Measurements from ENCODE around the gene LGALS4.

DNA sequence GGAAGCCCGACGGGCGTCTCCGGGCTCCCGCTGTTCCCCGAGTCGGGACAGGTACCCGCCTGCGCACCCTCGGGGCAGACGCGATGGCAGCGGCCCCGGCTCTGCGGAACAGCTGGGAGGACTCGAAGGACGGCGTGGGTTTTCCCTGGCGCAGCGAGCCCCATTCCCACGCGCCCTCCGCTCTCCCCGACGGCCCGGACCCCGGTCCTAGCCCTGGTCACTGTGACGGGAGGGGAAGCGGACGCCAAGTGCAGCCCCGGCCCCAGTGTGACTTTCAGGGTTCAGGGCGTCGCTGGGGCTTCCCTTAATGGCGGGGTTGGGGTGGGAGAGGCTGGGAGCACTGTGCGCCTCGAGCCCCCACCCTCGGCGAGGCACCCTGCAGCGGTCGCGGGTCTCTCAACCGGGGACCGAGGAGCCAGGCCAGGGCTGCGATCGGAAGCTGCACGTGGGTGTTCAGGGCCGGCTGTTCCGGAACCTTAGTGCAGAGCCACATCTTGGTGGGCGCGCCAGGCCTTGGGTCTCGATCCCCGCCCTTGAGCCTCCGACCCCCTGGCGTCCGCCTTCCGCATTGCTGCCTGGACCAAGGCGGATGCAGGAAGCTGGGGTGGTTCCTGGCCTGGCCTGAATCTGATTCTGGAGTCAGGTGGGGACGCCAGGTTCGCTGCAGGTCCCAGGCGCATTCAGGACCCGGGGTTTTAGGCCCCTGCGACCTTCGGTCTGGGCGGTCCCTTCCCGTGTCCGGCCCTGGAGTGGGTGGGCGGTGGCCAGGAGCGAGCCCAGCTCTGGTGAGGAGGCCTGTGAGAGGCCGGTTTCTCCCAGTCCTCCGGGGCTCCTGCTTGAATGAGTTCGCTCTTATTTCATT lies 20.3 kb downstream of the LGALS4 start:
- TF ChIP-seq, protein P1, sequence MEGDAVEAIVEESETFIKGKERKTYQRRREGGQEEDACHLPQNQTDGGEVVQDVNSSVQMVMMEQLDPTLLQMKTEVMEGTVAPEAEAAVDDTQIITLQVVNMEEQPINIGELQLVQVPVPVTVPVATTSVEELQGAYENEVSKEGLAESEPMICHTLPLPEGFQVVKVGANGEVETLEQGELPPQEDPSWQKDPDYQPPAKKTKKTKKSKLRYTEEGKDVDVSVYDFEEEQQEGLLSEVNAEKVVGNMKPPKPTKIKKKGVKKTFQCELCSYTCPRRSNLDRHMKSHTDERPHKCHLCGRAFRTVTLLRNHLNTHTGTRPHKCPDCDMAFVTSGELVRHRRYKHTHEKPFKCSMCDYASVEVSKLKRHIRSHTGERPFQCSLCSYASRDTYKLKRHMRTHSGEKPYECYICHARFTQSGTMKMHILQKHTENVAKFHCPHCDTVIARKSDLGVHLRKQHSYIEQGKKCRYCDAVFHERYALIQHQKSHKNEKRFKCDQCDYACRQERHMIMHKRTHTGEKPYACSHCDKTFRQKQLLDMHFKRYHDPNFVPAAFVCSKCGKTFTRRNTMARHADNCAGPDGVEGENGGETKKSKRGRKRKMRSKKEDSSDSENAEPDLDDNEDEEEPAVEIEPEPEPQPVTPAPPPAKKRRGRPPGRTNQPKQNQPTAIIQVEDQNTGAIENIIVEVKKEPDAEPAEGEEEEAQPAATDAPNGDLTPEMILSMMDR (conservative IDR thresholded peaks at IDR 0.05): no peak
- TF ChIP-seq EZH2 (IDR thresholded peaks at IDR 0.05; ENCODE audit: low read depth): no peak

Measured in PC-9 (cell line).